ENCODE results near the gene COL18A1.
"Not testable (repeated sequence)": the region's sequence is repeated elsewhere in the genome, so short reads cannot be mapped to it uniquely, and the experiment has no call there.

Gene COL18A1

GRCh38 chr21:45499970-45500577 is 95.1 kb downstream of the COL18A1 start:
- Histone ChIP-seq H3K4me3 (ENCODE audit: low read length) (no peak overlapping the region), H3K27me3 (ENCODE audit: low read depth, low read length) (no peaks in the 10 kb centered on the region), H3K9ac (ENCODE audit: low read length) (no peak overlapping the region), H3K4me2 (ENCODE audit: low read length) (no peak overlapping the region), H3K4me1 (ENCODE audit: low read length) (no peaks in the 10 kb centered on the region), H4K20me1 (ENCODE audit: insufficient read depth, low read length) (no peaks in the 10 kb centered on the region), H3K79me2 (ENCODE audit: low read length) (no peaks in the 10 kb centered on the region), H3K27ac (ENCODE audit: low read length) (no peak overlapping the region), H3K9me3 (ENCODE audit: insufficient read depth, low read length) (no peaks in the 10 kb centered on the region), H2AFZ (ENCODE audit: low read depth, low read length) (no peak overlapping the region), H3K36me3 (replicated peaks; ENCODE audit: low read depth, low read length) (no peaks in the 10 kb centered on the region)
- no peak for TF ChIP-seq EZH2phosphoT487 (IDR thresholded peaks at IDR 0.05; ENCODE audit: low read depth)
- TF ChIP-seq, protein P1, sequence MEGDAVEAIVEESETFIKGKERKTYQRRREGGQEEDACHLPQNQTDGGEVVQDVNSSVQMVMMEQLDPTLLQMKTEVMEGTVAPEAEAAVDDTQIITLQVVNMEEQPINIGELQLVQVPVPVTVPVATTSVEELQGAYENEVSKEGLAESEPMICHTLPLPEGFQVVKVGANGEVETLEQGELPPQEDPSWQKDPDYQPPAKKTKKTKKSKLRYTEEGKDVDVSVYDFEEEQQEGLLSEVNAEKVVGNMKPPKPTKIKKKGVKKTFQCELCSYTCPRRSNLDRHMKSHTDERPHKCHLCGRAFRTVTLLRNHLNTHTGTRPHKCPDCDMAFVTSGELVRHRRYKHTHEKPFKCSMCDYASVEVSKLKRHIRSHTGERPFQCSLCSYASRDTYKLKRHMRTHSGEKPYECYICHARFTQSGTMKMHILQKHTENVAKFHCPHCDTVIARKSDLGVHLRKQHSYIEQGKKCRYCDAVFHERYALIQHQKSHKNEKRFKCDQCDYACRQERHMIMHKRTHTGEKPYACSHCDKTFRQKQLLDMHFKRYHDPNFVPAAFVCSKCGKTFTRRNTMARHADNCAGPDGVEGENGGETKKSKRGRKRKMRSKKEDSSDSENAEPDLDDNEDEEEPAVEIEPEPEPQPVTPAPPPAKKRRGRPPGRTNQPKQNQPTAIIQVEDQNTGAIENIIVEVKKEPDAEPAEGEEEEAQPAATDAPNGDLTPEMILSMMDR (IDR thresholded peaks at IDR 0.05; ENCODE audit: low read depth, low read length): no peak

GRCh38 chr21:45501081-45502005 is 96.4 kb downstream of the COL18A1 start:
- not testable (repeated sequence) for H3K9ac ChIP-seq (ENCODE audit: low read length); H3K36me3 ChIP-seq (replicated peaks; ENCODE audit: low read depth, low read length); H3K4me3 ChIP-seq (ENCODE audit: low read length); H3K27me3 ChIP-seq (ENCODE audit: low read depth, low read length); H3K9me3 ChIP-seq (ENCODE audit: insufficient read depth, low read length); H3K27ac ChIP-seq (ENCODE audit: low read length); H3K79me2 ChIP-seq (ENCODE audit: low read length); H3K4me1 ChIP-seq (ENCODE audit: low read length); H2AFZ ChIP-seq (ENCODE audit: low read depth, low read length); H4K20me1 ChIP-seq (ENCODE audit: insufficient read depth, low read length); H3K4me2 ChIP-seq (ENCODE audit: low read length)

- Histone ChIP-seq H3K4me2 (ENCODE audit: low read length) (no peak overlapping the region), H2AFZ (ENCODE audit: low read depth, low read length) (no peak overlapping the region), H3K4me3 (ENCODE audit: low read length) (no peak overlapping the region), H3K9ac (ENCODE audit: low read length) (no peak overlapping the region), H4K20me1 (ENCODE audit: insufficient read depth, low read length) (no peaks in the 10 kb centered on the region), H3K27ac (ENCODE audit: low read length) (no peak overlapping the region), H3K27me3 (ENCODE audit: low read depth, low read length) (no peaks in the 10 kb centered on the region), H3K9me3 (ENCODE audit: insufficient read depth, low read length) (no peaks in the 10 kb centered on the region), H3K4me1 (ENCODE audit: low read length) (no peaks in the 10 kb centered on the region), H3K79me2 (ENCODE audit: low read length) (no peaks in the 10 kb centered on the region), H3K36me3 (replicated peaks; ENCODE audit: low read depth, low read length) (no peaks in the 10 kb centered on the region)
- TF ChIP-seq, protein P1 (IDR thresholded peaks at IDR 0.05; ENCODE audit: low read depth, low read length): no peak
- no peak for TF ChIP-seq EZH2phosphoT487 (IDR thresholded peaks at IDR 0.05; ENCODE audit: low read depth)
These were observed 97.0 kb downstream of the COL18A1 start for GRCh38 chr21:45502006-45502345.

GRCh38 chr21:45502600-45502999 is 97.6 kb downstream of the COL18A1 start:
- no peak for TF ChIP-seq EZH2phosphoT487 (IDR thresholded peaks at IDR 0.05; ENCODE audit: low read depth)
- TF ChIP-seq, protein P1 (IDR thresholded peaks at IDR 0.05; ENCODE audit: low read depth, low read length): no peak
- Histone ChIP-seq H4K20me1 (ENCODE audit: insufficient read depth, low read length) (no peaks in the 10 kb centered on the region), H3K36me3 (replicated peaks; ENCODE audit: low read depth, low read length) (no peaks in the 10 kb centered on the region)

GRCh38 chr21:45503226-45503625 is 98.3 kb downstream of the COL18A1 start:
- not testable (repeated sequence) for H4K20me1 ChIP-seq (ENCODE audit: insufficient read depth, low read length); H3K36me3 ChIP-seq (replicated peaks; ENCODE audit: low read depth, low read length)

More at GRCh38 chr21:45502600-45502999, 97.6 kb downstream of the COL18A1 start:
- Histone ChIP-seq H3K9ac (ENCODE audit: low read length) (no peak overlapping the region), H3K27ac (ENCODE audit: low read length) (no peak overlapping the region), H2AFZ (ENCODE audit: low read depth, low read length) (no peak overlapping the region), H3K4me2 (ENCODE audit: low read length) (no peak overlapping the region; the same call in 1 of the 2 replicates), H3K27me3 (ENCODE audit: low read depth, low read length) (no peaks in the 10 kb centered on the region), H3K79me2 (ENCODE audit: low read length) (no peaks in the 10 kb centered on the region), H3K9me3 (ENCODE audit: insufficient read depth, low read length) (no peaks in the 10 kb centered on the region), H3K4me1 (ENCODE audit: low read length) (no peaks in the 10 kb centered on the region), H3K4me3 (ENCODE audit: low read length) (no peak overlapping the region)

More at GRCh38 chr21:45503226-45503625, 98.3 kb downstream of the COL18A1 start:
- H3K4me3 ChIP-seq (ENCODE audit: low read length); H3K4me1 ChIP-seq (ENCODE audit: low read length); H3K9me3 ChIP-seq (ENCODE audit: insufficient read depth, low read length); H3K79me2 ChIP-seq (ENCODE audit: low read length); H2AFZ ChIP-seq (ENCODE audit: low read depth, low read length); H3K4me2 ChIP-seq (ENCODE audit: low read length); H3K27ac ChIP-seq (ENCODE audit: low read length); H3K9ac ChIP-seq (ENCODE audit: low read length); H3K27me3 ChIP-seq (ENCODE audit: low read depth, low read length): not testable (repeated sequence)

All from OCI-LY3 (cell line).